Right lobe of liver (tissue), 6 donors: Measurements from ENCODE around the gene ZSWIM9. TPM values are rescaled to one million over a fixed set of nuclear protein-coding genes. Genes with fewer than 3 reads are reported as not detected.
A peak's percentile ranks its signal among the peaks of the same experiment; 100 is the strongest.
"Not testable (repeated sequence)": the region's sequence is repeated elsewhere in the genome, so short reads cannot be mapped to it uniquely, and the experiment has no call there.

Source experiments
- ATAC-seq, 4 donors: fragments of 200-7000 bp; cut with Tn5 transposase; one replicate each; pipeline ENCODE4 v1.9.1; 2020; ENCODE audit warnings: mild to moderate bottlenecking in 4 of 4, moderate library complexity in 4 of 4
- DNase-seq, 3 donors: peaks; one replicate each; pipeline ENCODE4 v3.0.0-alpha.2; 2020
- H3K27ac ChIP-seq, 3 donors: fragments of 200-600 bp; one replicate each; pipeline ENCODE4 v1.8.0; 2022
- H3K27me3 ChIP-seq, 2 donors: fragments of 200-600 bp; one replicate each; pipeline ENCODE4 v1.8.0; 2022
- H3K36me3 ChIP-seq, 4 donors: fragments of 200-600 bp; sonication (generic) in 1 of 4; one replicate each; pipeline versions ENCODE4 v1.5.1 to v1.8.0; 2017 to 2022; ENCODE audit warnings: control low read depth in 1 of 4
- H3K4me1 ChIP-seq, 4 donors: fragments of 200-600 bp; sonication (generic) in 1 of 4; one replicate each; pipeline versions ENCODE4 v1.5.1 to v1.8.0; 2017 to 2022; ENCODE audit warnings: control low read depth in 1 of 4
- H3K4me3 ChIP-seq, 3 donors: fragments of 200-600 bp; one replicate each; pipeline ENCODE4 v1.8.0; 2022
- H3K9me3 ChIP-seq, 4 donors: fragments of 200-600 bp; sonication (generic) in 1 of 4; one replicate each; pipeline versions ENCODE4 v1.5.1 to v1.8.0; 2017 to 2022; ENCODE audit warnings: control low read depth in 1 of 4
- POLR2A ChIP-seq: fragments of 450-650 bp; IDR thresholded peaks from one replicate; pipeline ENCODE4 v1.6.1; 2017; ENCODE audit warnings: antibody characterized with exemption, mild to moderate bottlenecking
- WGBS: methylation state at CpG from one replicate; pipeline ENCODE4 v1.1.6; 2018; ENCODE audit warnings: low coverage, low lambda C conversion rate; ENCODE audit not compliant: insufficient coverage; ENCODE audit errors: missing lambda C conversion rate; 5-methylcytosine and 5-hydroxymethylcytosine counted together
- intact Hi-C, 2 donors: fragments of 100-400 bp; cut with DNase I; formaldehyde crosslinking; loops; one replicate each; pipeline versions ENCODE4 v1.11.2 to v1.14.1; 2022
- total RNA-seq, 6 experiments: library from RNA; depleted of rRNA in 2 of 6; stranded (reverse); fragments of >200 nt in 2 of 6; fragmentation: NEBNext Ultra II Directional in 3 of 6; extraction: Animal tissue kit (Norgen Biotek cat#: 25700) in 3 of 6; gene quantifications; one replicate each; pipeline versions ENCODE4 v1.1.0 to v1.2.4, GENCODE V29; 2016 to 2023
- TF ChIP-seq, protein P1 (sequence below), 4 donors: fragments of 200-600 bp in 3 of 4; fragments of 450-650 bp in 1 of 4; IDR thresholded peaks; one replicate each; pipeline versions ENCODE4 v1.5.1 to v1.8.0; 2016 to 2022; ENCODE audit warnings: antibody characterized with exemption in 4 of 4, mild to moderate bottlenecking in 2 of 4
- donor health status: DM: no; HTN: yes; CAD: no.
- donor health status: DM: no; HTN: no; CAD: no.
- donor health status: DM: no; HTN: no; CAD: no.
- donor health status: DM: no; HTN: yes; CAD: no.
- donor health status: DM: no; HTN: yes; CAD: no.

ZSWIM9 gene
- total RNA-seq, 6 experiments from 2014 or later: 1.5 to 2.5 (median 2.0) TPM

DNA sequence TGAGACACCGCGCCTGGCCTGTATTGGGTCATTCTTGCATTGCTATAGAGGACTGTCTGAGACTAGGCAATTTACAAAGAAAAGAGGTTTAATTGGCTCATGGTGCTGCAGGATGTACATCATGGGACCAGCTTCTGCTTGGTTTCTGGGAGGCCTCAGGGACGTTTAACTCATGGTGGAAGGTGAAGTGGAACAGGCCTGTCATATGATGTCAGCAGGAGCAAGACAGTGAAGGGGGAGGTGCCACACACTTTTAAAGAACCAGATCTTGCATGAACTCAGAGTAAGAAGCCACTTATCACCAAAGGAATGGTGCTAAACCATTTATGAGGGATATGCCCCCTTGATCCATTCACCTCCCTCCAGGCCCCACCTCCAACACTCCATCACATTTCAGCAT lies 66.6 kb downstream of the ZSWIM9 start:
- DNase-seq (no peak), ATAC-seq (no peak)
- intact Hi-C loops: no loop called here
- TF ChIP-seq, protein P1, sequence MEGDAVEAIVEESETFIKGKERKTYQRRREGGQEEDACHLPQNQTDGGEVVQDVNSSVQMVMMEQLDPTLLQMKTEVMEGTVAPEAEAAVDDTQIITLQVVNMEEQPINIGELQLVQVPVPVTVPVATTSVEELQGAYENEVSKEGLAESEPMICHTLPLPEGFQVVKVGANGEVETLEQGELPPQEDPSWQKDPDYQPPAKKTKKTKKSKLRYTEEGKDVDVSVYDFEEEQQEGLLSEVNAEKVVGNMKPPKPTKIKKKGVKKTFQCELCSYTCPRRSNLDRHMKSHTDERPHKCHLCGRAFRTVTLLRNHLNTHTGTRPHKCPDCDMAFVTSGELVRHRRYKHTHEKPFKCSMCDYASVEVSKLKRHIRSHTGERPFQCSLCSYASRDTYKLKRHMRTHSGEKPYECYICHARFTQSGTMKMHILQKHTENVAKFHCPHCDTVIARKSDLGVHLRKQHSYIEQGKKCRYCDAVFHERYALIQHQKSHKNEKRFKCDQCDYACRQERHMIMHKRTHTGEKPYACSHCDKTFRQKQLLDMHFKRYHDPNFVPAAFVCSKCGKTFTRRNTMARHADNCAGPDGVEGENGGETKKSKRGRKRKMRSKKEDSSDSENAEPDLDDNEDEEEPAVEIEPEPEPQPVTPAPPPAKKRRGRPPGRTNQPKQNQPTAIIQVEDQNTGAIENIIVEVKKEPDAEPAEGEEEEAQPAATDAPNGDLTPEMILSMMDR (IDR thresholded peaks at IDR 0.05): no peak
- no peak for TF ChIP-seq POLR2A
- H3K36me3 ChIP-seq: peaks cover 0 to 41% (median 7%) of the 10 kb centered on the region in 4 donors
- H3K9me3 ChIP-seq: no peaks in the 10 kb centered on the region
- H3K27me3 ChIP-seq: no peaks in the 10 kb centered on the region
- 80% methylated on average over 3 of the region's 3 CpGs for WGBS
- no peak overlapping the region for H3K4me3 ChIP-seq
- H3K27ac ChIP-seq: no peak overlapping the region
- no peaks in the 10 kb centered on the region for H3K4me1 ChIP-seq

DNA sequence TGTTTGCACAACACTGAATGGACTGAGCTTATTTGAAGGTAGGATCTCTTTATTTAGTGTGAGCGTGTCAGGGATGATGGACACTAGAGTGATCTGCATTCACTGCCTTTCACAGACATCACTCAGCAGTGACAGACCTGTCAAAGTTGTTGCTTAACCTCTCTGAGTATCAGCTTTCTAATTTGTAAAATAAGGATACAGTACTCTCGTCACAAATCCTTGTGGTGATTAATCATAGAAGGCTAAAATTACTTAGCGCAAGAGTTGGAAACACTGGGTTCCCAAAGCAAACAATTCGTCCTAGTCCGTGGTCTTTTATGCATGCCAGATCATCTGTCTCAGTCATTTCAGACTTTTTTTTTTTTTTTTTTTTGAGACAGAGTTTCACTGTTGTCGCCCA lies 68.6 kb downstream of the ZSWIM9 start:
- H3K27me3 ChIP-seq: no peaks in the 10 kb centered on the region
- no peak overlapping the region for H3K4me3 ChIP-seq
- TF ChIP-seq, protein P1 (IDR thresholded peaks at IDR 0.05): no peak
- no peak for TF ChIP-seq POLR2A
- no peak overlapping the region for H3K27ac ChIP-seq
- 73% methylated on average over 6 of the region's 6 CpGs for WGBS
- H3K36me3 ChIP-seq: peaks cover 0 to 21% (median 7%) of the 10 kb centered on the region in 4 donors
- DNase-seq: no peak
- H3K9me3 ChIP-seq: no peaks in the 10 kb centered on the region
- no peaks in the 10 kb centered on the region for H3K4me1 ChIP-seq
- intact Hi-C loops: no loop called here
- ATAC-seq: no peak

DNA sequence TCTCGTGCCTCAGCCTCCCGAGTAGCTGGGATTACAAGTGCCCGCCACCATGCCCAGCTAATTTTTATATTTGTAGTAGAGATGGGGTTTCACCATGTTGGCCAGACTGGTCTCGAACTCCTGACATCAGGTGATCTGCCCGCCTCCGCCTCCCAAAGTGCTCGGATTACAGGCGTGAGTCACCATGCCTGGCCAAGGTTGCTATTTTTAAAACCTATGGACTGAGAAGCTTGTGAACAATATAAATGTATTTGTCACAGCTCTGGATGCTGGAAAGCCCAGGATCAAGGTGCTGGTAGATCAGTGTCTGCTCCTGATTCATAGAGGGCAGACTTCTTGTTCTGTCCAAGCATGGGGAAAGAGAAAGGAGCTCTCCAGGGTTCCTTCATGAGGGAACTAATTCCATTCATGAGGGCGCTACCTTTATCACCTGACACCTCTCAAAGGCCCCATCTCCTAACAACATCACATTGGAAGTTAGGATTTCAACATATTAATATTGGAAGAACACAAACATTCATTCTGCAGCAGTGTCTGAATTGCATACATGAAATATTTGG lies 69.2 kb downstream of the ZSWIM9 start:
- no peak overlapping the region for H3K27ac ChIP-seq
- H3K4me1 ChIP-seq: no peaks in the 10 kb centered on the region
- H3K27me3 ChIP-seq: no peaks in the 10 kb centered on the region
- TF ChIP-seq, protein P1 (IDR thresholded peaks at IDR 0.05): no peak
- TF ChIP-seq POLR2A: no peak
- no peak for ATAC-seq
- WGBS: 100% methylated on average over 3 of the region's 9 CpGs
- H3K36me3 ChIP-seq: peaks cover 0 to 19% (median 7%) of the 10 kb centered on the region in 4 donors
- H3K9me3 ChIP-seq: no peaks in the 10 kb centered on the region
- DNase-seq: no peak
- intact Hi-C loops: no loop called here
- no peak overlapping the region for H3K4me3 ChIP-seq

DNA sequence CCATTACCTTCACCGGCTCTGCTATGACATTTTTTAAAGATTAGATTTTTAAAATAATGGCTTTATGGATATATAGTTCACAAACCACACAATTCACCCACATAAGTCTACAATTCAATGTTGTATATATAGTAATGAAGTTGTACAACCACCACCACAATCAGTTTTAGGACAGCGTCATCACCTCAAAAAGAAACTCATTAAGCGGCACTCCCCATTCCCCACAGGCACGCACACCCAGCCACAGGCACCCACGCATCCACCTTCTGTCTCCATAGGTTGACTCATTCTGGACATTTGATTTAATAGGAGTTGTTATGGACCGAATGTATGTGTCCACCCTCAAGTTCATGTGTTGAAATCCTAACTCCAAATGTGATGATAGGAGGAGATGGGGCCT lies 71.3 kb downstream of the ZSWIM9 start:
- H3K4me3 ChIP-seq, DNase-seq, intact Hi-C loops, H3K9me3 ChIP-seq, ATAC-seq, H3K27ac ChIP-seq, H3K27me3 ChIP-seq, H3K4me1 ChIP-seq: not testable (repeated sequence)
- H3K36me3 ChIP-seq: peaks cover 0 to 19% (median 7%) of the 10 kb centered on the region in 4 donors
- WGBS: 93% methylated on average over 6 of the region's 6 CpGs

DNA sequence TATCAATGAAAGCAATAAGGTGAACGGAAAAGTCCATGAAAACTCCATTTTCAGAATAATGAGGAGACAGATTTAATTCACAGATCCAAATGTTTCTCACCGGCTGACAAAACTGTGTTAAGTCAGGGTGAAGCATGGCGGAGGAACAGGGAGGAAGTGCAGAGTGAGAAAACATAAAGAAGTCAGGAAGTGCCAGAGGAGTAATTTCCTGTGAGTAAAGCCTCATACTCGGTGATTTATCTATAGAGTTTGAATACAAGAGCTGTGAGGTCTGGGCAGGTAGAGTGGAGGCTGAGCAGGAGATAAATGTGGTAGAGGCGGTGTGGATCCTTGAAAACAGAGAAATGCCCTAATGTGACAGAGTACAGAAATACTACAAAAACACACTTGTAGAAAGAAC lies 73.8 kb downstream of the ZSWIM9 start:
- H3K27ac ChIP-seq: no peak overlapping the region
- H3K4me1 ChIP-seq: peaks cover 0 to 14% (median 0%) of the 10 kb centered on the region in 4 donors
- TF ChIP-seq POLR2A: no peak
- TF ChIP-seq, protein P1 (IDR thresholded peaks at IDR 0.05): no peak
- H3K4me3 ChIP-seq: no peak overlapping the region
- no peaks in the 10 kb centered on the region for H3K9me3 ChIP-seq
- intact Hi-C loops: no loop called here
- no peak for DNase-seq
- no peaks in the 10 kb centered on the region for H3K27me3 ChIP-seq
- peaks cover 0 to 14% (median 7%) of the 10 kb centered on the region in 4 donors for H3K36me3 ChIP-seq
- 58% methylated on average over 5 of the region's 5 CpGs for WGBS
- peak; percentile 36 to 56 (median 45) for ATAC-seq
